ENCODE data around the gene RAD51B.

The RAD51B gene

DNA sequence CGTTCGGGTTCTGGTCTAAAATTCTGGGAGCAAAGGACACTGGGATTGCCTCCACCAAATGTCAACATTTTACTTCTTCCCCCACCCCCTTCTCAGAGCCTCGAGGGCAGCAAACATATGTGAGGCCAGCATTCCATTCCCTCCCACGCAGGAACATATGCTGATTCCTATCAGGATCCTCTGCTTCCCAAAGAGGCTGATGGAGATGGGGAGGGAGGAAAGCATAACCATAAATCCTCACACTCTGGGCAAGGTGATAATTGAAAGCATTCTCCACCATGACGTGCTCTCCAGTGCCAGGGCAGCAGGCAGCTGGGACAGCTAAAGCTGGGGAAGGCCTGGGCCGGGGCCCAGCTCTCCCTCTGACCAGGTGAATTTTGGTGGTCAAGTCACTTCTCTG lies 578.2 kb downstream of the RAD51B start:
- Histone ChIP-seq H3K27me3 (replicated peaks) (no peaks in the 10 kb centered on the region), H3K36me3 (replicated peaks) (no peaks in the 10 kb centered on the region), H3K4me3 (ENCODE audit: low read depth, low read length) (no peak overlapping the region), H3K27ac (no peak overlapping the region)
- DNase-seq = no peak
- TF ChIP-seq, protein P1, sequence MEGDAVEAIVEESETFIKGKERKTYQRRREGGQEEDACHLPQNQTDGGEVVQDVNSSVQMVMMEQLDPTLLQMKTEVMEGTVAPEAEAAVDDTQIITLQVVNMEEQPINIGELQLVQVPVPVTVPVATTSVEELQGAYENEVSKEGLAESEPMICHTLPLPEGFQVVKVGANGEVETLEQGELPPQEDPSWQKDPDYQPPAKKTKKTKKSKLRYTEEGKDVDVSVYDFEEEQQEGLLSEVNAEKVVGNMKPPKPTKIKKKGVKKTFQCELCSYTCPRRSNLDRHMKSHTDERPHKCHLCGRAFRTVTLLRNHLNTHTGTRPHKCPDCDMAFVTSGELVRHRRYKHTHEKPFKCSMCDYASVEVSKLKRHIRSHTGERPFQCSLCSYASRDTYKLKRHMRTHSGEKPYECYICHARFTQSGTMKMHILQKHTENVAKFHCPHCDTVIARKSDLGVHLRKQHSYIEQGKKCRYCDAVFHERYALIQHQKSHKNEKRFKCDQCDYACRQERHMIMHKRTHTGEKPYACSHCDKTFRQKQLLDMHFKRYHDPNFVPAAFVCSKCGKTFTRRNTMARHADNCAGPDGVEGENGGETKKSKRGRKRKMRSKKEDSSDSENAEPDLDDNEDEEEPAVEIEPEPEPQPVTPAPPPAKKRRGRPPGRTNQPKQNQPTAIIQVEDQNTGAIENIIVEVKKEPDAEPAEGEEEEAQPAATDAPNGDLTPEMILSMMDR (IDR thresholded peaks at IDR 0.05; ENCODE audit: low read depth, low read length, missing control alignments) = no peak
- in situ Hi-C loops (cut with HindIII; ENCODE audit: low pct_ligation_motif_present, low sequenced_read_pairs) = no loop called here

DNA sequence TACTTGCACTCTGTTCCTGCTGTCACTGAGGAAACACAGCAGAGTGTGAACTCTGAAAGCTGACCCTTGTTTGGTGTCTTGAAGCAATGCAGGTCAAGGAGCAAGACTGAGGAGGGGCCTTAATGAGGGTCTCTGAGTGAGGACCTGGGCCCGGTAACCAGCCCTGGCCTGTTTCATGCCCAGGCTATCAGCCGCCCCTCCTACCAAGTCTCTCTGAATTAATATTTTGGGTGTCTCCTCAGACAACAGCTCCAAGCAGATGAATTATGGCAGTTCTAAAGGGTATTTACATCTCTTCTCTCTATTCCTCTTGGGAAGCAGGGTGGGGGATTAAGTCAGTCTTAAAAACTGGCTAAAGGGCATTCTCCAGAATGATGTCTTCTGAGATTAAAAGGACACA lies 578.8 kb downstream of the RAD51B start:
- H3K27me3 ChIP-seq (replicated peaks) = no peaks in the 10 kb centered on the region
- H3K27ac ChIP-seq = no peak overlapping the region
- no peaks in the 10 kb centered on the region for H3K36me3 ChIP-seq (replicated peaks)
- H3K4me3 ChIP-seq (ENCODE audit: low read depth, low read length) = no peak overlapping the region
- no peak for DNase-seq
- TF ChIP-seq, protein P1 (IDR thresholded peaks at IDR 0.05; ENCODE audit: low read depth, low read length, missing control alignments) = no peak
- in situ Hi-C loops (cut with HindIII; ENCODE audit: low pct_ligation_motif_present, low sequenced_read_pairs) = no loop called here

GRCh38 chr14:68399971-68400370 lies 580.4 kb downstream of the RAD51B start:
- no peak overlapping the region for H3K4me3 ChIP-seq (ENCODE audit: low read depth, low read length)
- H3K27ac ChIP-seq = no peak overlapping the region
- TF ChIP-seq, protein P1 (IDR thresholded peaks at IDR 0.05; ENCODE audit: low read depth, low read length, missing control alignments) = no peak
- H3K27me3 ChIP-seq (replicated peaks) = no peaks in the 10 kb centered on the region
- in situ Hi-C loops (cut with HindIII; ENCODE audit: low pct_ligation_motif_present, low sequenced_read_pairs) = no loop called here
- H3K36me3 ChIP-seq (replicated peaks) = no peaks in the 10 kb centered on the region
- DNase-seq = no peak

DNA sequence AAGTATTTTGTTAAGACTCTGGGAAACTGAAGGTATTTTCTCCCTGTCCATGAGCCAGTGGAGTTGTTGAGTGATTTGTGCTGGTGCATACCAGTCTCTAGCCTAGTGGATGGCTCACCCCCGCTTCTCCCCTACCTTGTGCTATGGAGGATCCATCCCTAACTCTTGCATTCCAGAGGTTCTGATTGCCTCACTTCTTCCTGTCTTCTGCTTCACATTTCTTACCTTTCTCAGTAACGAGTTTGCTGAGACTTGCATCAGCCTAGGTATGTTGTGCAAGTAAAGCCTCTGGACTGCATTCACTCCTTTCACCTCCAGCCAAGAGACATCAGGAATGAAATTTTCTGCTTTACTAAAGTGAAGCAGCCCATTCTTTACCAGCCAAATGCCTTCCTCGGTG lies 581.7 kb downstream of the RAD51B start:
- no peak for DNase-seq
- Histone ChIP-seq H3K36me3 (replicated peaks) (no peaks in the 10 kb centered on the region), H3K27me3 (replicated peaks) (no peaks in the 10 kb centered on the region), H3K27ac (no peak overlapping the region), H3K4me3 (ENCODE audit: low read depth, low read length) (no peak overlapping the region)
- TF ChIP-seq, protein P1 (IDR thresholded peaks at IDR 0.05; ENCODE audit: low read depth, low read length, missing control alignments) = no peak
- in situ Hi-C loops (cut with HindIII; ENCODE audit: low pct_ligation_motif_present, low sequenced_read_pairs) = no loop called here

DNA sequence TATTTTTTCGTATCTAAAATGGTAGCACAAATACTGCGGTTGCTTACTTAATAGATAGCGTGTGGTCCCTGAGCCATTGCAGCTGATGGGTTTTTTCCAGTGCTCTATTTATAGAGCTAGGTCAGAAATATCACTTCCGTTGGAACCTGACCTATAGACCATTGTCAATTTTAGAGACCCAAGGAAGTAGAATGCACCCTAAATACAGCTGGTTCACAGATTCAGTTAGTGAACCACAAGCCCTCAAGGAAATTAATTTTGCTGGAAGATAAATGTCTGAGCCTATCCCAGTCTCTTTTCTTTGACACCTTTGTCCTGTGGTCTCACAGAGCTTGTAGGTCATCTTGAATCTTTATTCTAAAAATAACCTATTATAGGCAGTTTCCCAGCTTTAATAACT lies 582.3 kb downstream of the RAD51B start:
- in situ Hi-C loops (cut with HindIII; ENCODE audit: low pct_ligation_motif_present, low sequenced_read_pairs) = no loop called here
- no peak overlapping the region for H3K4me3 ChIP-seq (ENCODE audit: low read depth, low read length)
- TF ChIP-seq, protein P1 (IDR thresholded peaks at IDR 0.05; ENCODE audit: low read depth, low read length, missing control alignments) = no peak
- no peak for DNase-seq
- no peaks in the 10 kb centered on the region for H3K27me3 ChIP-seq (replicated peaks)
- no peaks in the 10 kb centered on the region for H3K36me3 ChIP-seq (replicated peaks)
- H3K27ac ChIP-seq = no peak overlapping the region

GRCh38 chr14:68402525-68403101 lies 583.0 kb downstream of the RAD51B start:
- no peaks in the 10 kb centered on the region for H3K27me3 ChIP-seq (replicated peaks)
- DNase-seq = no peak
- H3K27ac ChIP-seq = no peak overlapping the region
- TF ChIP-seq, protein P1 (IDR thresholded peaks at IDR 0.05; ENCODE audit: low read depth, low read length, missing control alignments) = no peak
- H3K4me3 ChIP-seq (ENCODE audit: low read depth, low read length) = no peak overlapping the region
- in situ Hi-C loops (cut with HindIII; ENCODE audit: low pct_ligation_motif_present, low sequenced_read_pairs) = no loop called here
- no peaks in the 10 kb centered on the region for H3K36me3 ChIP-seq (replicated peaks)
